K562 (cell line): ENCODE results near the gene SCYGR5. TPM values are rescaled to one million over a fixed set of nuclear protein-coding genes. Genes with fewer than 3 reads are reported as not detected.

Experiments
- ATAC-seq: fragments of 200-7000 bp; cut with Tn5 transposase; 3 replicates; pipeline ENCODE4 v1.9.1; 2020; ENCODE audit warnings: moderate library complexity
- BruUV-seq: library from RNA; stranded (reverse); fragments of 400-500 nt; replicated peaks from 2 replicates; lab custom pipeline; 2021; lab: Mats Ljungman, UMichigan
- CTCF ChIA-PET: fragments of 300-600 bp; formaldehyde crosslinking; extraction: SDS; loops from one replicate; lab custom pipeline; 2021; ENCODE audit warnings: low intra/inter-chr PET ratio; lab: Yijun Ruan, JAX
- POLR2A ChIA-PET: fragments of 300-600, 350-650 bp; sonication (Branson Sonifier 250); formaldehyde crosslinking; extraction: SDS; loops from one replicate; lab custom pipeline; 2021; ENCODE audit warnings: antibody characterized with exemption, inconsistent platforms; lab: Yijun Ruan, JAX
- DNase-seq, 4 experiments: peaks; one replicate each; pipeline versions ENCODE4 v3.0.0 to v3.0.0-alpha.2; 2011 to 2018; ENCODE audit warnings: low spot score in 3 of 4, mixed read lengths in 3 of 4; ENCODE audit errors: extremely low read depth in 1 of 4
- FAIRE-seq: peaks from 2 replicates; lab custom pipeline; 2011; peaks lifted over from hg19 to GRCh38; lab: Jason Lieb, UNC
- H2AFZ ChIP-seq: 2 replicates; pipeline ENCODE4 v1.6.0; 2011; ENCODE audit warnings: low read depth, low read length, control low read depth, inconsistent platforms
- H3K27ac ChIP-seq: fragments of 200-600 bp; 3 replicates; pipeline ENCODE4 v1.8.0; 2011; ENCODE audit warnings: low read depth, mild to moderate bottlenecking, control low read depth, inconsistent platforms, low read length, moderate library complexity, mixed read lengths; ENCODE audit errors: extremely low read depth
- H3K27me3 ChIP-seq, 2 experiments: fragments of 300-600 bp in 1 of 2; 2 replicates in 1 of 2; 3 replicates in 1 of 2; pipeline versions ENCODE4 v1.6.0 to v1.8.0; 2011; ENCODE audit warnings: inconsistent platforms in 2 of 2, low read length in 2 of 2, mild to moderate bottlenecking in 1 of 2, mixed read lengths in 1 of 2, moderate library complexity in 1 of 2; ENCODE audit not compliant: control insufficient read depth in 2 of 2, insufficient read depth in 2 of 2
- H3K36me3 ChIP-seq: fragments of 300-600 bp; 3 replicates; pipeline ENCODE4 v1.8.0; 2011; ENCODE audit warnings: mild to moderate bottlenecking, low read length, inconsistent platforms; ENCODE audit not compliant: control insufficient read depth, insufficient read depth
- H3K4me1 ChIP-seq, 2 experiments: fragments of 200-600 bp in 1 of 2; replicated peaks in 1 of 2; 2 replicates in 1 of 2; 3 replicates in 1 of 2; pipeline versions ENCODE4 v1.5.1 to v1.8.0; 2011; ENCODE audit warnings: inconsistent platforms in 2 of 2, low read length in 2 of 2, mild to moderate bottlenecking in 1 of 2, mixed read lengths in 1 of 2, moderate library complexity in 1 of 2; ENCODE audit not compliant: control insufficient read depth in 2 of 2, insufficient read depth in 2 of 2
- H3K4me2 ChIP-seq: 2 replicates; pipeline ENCODE4 v1.6.1; 2011; ENCODE audit warnings: low read length, control low read depth, inconsistent platforms, mixed read lengths; ENCODE audit not compliant: insufficient read depth
- H3K4me3 ChIP-seq: fragments of 200-600 bp; sonication (generic), shearing (Covaris generic); 2 replicates; pipeline ENCODE4 v1.5.1; 2016; ENCODE audit warnings: control low read depth, inconsistent platforms
- H3K79me2 ChIP-seq: fragments of 200-600 bp; 3 replicates; pipeline ENCODE4 v1.8.0; 2011; ENCODE audit warnings: low read length, inconsistent platforms; ENCODE audit not compliant: control insufficient read depth, insufficient read depth
- H3K9ac ChIP-seq, 2 experiments: 2 replicates each; pipeline versions ENCODE4 v1.6.0 to v1.6.1; 2011; ENCODE audit warnings: low read depth in 2 of 2, low read length in 2 of 2, control low read depth in 1 of 2, inconsistent platforms in 1 of 2, mild to moderate bottlenecking in 1 of 2, mixed read lengths in 1 of 2; ENCODE audit not compliant: insufficient read depth in 1 of 2
- H3K9me1 ChIP-seq: one replicate; pipeline ENCODE4 v1.6.0; 2011; ENCODE audit warnings: inconsistent platforms, mild to moderate bottlenecking, low read length, moderate library complexity; ENCODE audit not compliant: control insufficient read depth, insufficient read depth
- H3K9me3 ChIP-seq: replicated peaks from 2 replicates; pipeline ENCODE4 v1.5.1; 2011; ENCODE audit warnings: low read depth, low read length, inconsistent platforms; ENCODE audit not compliant: control insufficient read depth, insufficient read depth
- H4K20me1 ChIP-seq: replicated peaks from 2 replicates; pipeline ENCODE4 v1.6.1; 2011; ENCODE audit warnings: low read length, inconsistent platforms, mixed read lengths; ENCODE audit not compliant: control insufficient read depth, insufficient read depth
- CBX2 ChIP-seq: fragments of 200-600 bp; sonication (generic); IDR thresholded peaks from one replicate; pipeline ENCODE4 v1.6.1; 2012; ENCODE audit warnings: mild to moderate bottlenecking, low read length, inconsistent platforms; ENCODE audit not compliant: insufficient read depth, poor library complexity, severe bottlenecking
- CHCHD3 ChIP-seq: fragments of 250-450 bp; sonication (Bioruptor Pico); IDR thresholded peaks from 2 replicates; pipeline ENCODE4 v2.1.2; 2022; ENCODE audit warnings: mild to moderate bottlenecking
- HMGN3 ChIP-seq: IDR thresholded peaks from 2 replicates; pipeline ENCODE4 v1.6.1; 2011; ENCODE audit warnings: borderline replicate concordance, low read depth, mild to moderate bottlenecking, mixed read lengths, low read length; ENCODE audit not compliant: insufficient read length; ENCODE audit errors: extremely low read depth
- JUND ChIP-seq, 2 experiments: IDR thresholded peaks; 2 replicates in 1 of 2; 3 replicates in 1 of 2; pipeline ENCODE4 v1.6.1; 2011; ENCODE audit warnings: borderline replicate concordance in 2 of 2, low read depth in 2 of 2, low read length in 2 of 2, improper control_type of control experiment in 1 of 2, missing biosample characterization in 1 of 2, missing genetic modification characterization in 1 of 2, missing genetic modification reagents in 1 of 2
- KAT7 ChIP-seq: sonication (generic); formaldehyde crosslinking; IDR thresholded peaks from 2 replicates; pipeline ENCODE4 v1.8.0; 2022; ENCODE audit warnings: missing genetic modification reagents, mild to moderate bottlenecking, borderline replicate concordance
- PTRF ChIP-seq: fragments of 450-650 bp; IDR thresholded peaks from 2 replicates; pipeline ENCODE4 v1.6.1; 2016; ENCODE audit warnings: mild to moderate bottlenecking, missing genetic modification characterization, missing compliant biosample characterization
- SLC30A9 ChIP-seq: fragments of 250-450 bp; sonication (Bioruptor Pico); IDR thresholded peaks from 2 replicates; pipeline ENCODE4 v1.8.0; 2022; ENCODE audit warnings: mild to moderate bottlenecking, moderate library complexity
- ZKSCAN3 ChIP-seq: fragments of 250-450 bp; sonication (Bioruptor Pico); IDR thresholded peaks from 2 replicates; pipeline ENCODE4 v1.4.0; 2020
- ZNF133 ChIP-seq: fragments of 250-450 bp; sonication (Bioruptor Pico); IDR thresholded peaks from 2 replicates; pipeline ENCODE4 v1.4.0; 2020; ENCODE audit warnings: mild to moderate bottlenecking
- ZNF224 ChIP-seq: sonication (generic); formaldehyde crosslinking; IDR thresholded peaks from 2 replicates; pipeline ENCODE4 v1.8.0; 2022; ENCODE audit warnings: mild to moderate bottlenecking, missing genetic modification reagents
- ZNF239 ChIP-seq: fragments of 250-450 bp; sonication (Bioruptor Pico); IDR thresholded peaks from 2 replicates; pipeline ENCODE4 v1.4.0; 2020; ENCODE audit warnings: mild to moderate bottlenecking
- ZNF3 ChIP-seq: fragments of 250-450 bp; sonication (Bioruptor Pico); IDR thresholded peaks from 2 replicates; pipeline ENCODE4 v1.5.0; 2021; ENCODE audit warnings: mild to moderate bottlenecking, moderate library complexity
- ZNF431 ChIP-seq: sonication (generic); formaldehyde crosslinking; IDR thresholded peaks from 2 replicates; pipeline ENCODE4 v1.8.0; 2022; ENCODE audit warnings: mild to moderate bottlenecking, missing genetic modification reagents
- WGBS: fragments of 100-300 bp; shearing (Covaris generic); methylation state at CpG from one replicate; pipeline ENCODE4 v1.1.6; 2016; ENCODE audit warnings: low coverage, mixed read lengths; ENCODE audit not compliant: insufficient coverage; ENCODE audit errors: missing lambda C conversion rate; 5-methylcytosine and 5-hydroxymethylcytosine counted together
- in situ Hi-C: fragments of 300-500 bp; cut with MboI; formaldehyde crosslinking; loops from 4 replicates; pipeline ENCODE4 v1.15.0; 2018; ENCODE audit warnings: inconsistent platforms, mixed read lengths
- intact Hi-C: fragments of 100-400 bp; cut with micrococcal nuclease; formaldehyde crosslinking; loops from 2 replicates; pipeline ENCODE4 v1.14.2; 2022
- polyA plus RNA-seq, 8 experiments: library from polyadenylated mRNA; depleted of rRNA in 4 of 8; stranded (reverse) in 5 of 8; unstranded in 3 of 8; fragments of >200 nt; fragmentation: Nextera tagmentation in 2 of 8; fragmentation: Illumina TruSeq in 1 of 8; extraction: Ambion mirVana in 2 of 8; extraction: Trizol in 1 of 8; gene quantifications; 2 replicates each; pipeline versions ENCODE4 v1.2.1 to v1.2.3, GENCODE V29; 2011 to 2014; ENCODE audit warnings: inconsistent platforms in 1 of 8, missing spikeins in 1 of 8
- total RNA-seq, 7 experiments: library from RNA; depleted of rRNA in 6 of 7; stranded (reverse); fragments of >200 nt in 6 of 7; fragmentation: Illumina TruSeq in 2 of 7; extraction: Trizol in 2 of 7; gene quantifications; 2 replicates each; pipeline versions ENCODE4 v1.2.1 to v1.2.3, GENCODE V29; 2011 to 2021; ENCODE audit warnings: low replicate concordance in 1 of 7
- TF ChIP-seq, protein P1 (sequence below): fragments of 250-450 bp; sonication (Bioruptor Pico); IDR thresholded peaks from 2 replicates; pipeline ENCODE4 v1.4.0; 2020

SCYGR5 gene
- total and polyA plus RNA-seq, 9 of the 15 experiments (the other 6 are each of a cell fraction or from before 2014, with no cell fraction given): not detected

DNA sequence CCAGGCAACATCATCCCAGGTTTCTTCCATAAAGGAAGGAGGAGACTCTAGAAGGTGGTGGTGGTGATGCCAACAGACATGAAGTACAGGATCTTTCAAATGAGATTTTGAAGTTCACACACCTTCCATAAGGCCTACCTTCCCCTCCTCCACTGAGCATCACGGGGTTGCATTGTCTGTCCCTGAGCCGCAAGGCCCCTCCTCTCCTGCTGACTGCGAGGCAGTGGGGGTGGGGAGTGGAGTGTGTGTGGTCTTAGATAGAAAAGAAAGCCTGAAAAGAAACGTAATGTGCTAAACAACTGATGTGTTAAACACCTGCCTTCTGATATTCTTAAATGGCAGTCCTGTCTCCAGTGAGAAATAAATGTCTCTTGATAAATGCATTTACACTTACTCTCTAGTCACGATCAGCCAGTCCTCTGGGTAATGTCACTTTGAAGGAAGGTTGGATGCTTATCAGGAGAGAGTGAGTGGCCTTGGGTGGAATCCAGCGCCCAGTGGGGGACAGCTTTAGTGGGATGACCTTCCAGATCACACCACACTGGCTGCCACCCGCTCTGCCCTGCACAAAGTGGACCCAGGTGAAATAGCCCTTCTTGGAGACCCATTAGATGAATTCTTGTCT lies 5.5 kb upstream of the SCYGR5 start:
- TF ChIP-seq ZKSCAN3 (CRISPR knock-in tag) (no peak), ZNF239 (CRISPR knock-in tag) (no peak), ZNF431 (CRISPR knock-in tag) (no peak), JUND (IDR thresholded peaks at IDR 0.05; ENCODE audit: borderline replicate concordance, low read depth, low read length) (no peak), JUND (tag; IDR thresholded peaks at IDR 0.05; ENCODE audit: borderline replicate concordance, low read depth, low read length) (no peak), ZNF3 (CRISPR knock-in tag) (no peak), PTRF (tag) (no peak), ZNF224 (CRISPR knock-in tag) (no peak), CHCHD3 (CRISPR knock-in tag) (no peak), ZNF133 (CRISPR knock-in tag) (no peak), HMGN3 (no peak), KAT7 (CRISPR knock-in tag) (no peak), SLC30A9 (CRISPR knock-in tag) (no peak), CBX2 (no peak)
- TF ChIP-seq, protein P1, sequence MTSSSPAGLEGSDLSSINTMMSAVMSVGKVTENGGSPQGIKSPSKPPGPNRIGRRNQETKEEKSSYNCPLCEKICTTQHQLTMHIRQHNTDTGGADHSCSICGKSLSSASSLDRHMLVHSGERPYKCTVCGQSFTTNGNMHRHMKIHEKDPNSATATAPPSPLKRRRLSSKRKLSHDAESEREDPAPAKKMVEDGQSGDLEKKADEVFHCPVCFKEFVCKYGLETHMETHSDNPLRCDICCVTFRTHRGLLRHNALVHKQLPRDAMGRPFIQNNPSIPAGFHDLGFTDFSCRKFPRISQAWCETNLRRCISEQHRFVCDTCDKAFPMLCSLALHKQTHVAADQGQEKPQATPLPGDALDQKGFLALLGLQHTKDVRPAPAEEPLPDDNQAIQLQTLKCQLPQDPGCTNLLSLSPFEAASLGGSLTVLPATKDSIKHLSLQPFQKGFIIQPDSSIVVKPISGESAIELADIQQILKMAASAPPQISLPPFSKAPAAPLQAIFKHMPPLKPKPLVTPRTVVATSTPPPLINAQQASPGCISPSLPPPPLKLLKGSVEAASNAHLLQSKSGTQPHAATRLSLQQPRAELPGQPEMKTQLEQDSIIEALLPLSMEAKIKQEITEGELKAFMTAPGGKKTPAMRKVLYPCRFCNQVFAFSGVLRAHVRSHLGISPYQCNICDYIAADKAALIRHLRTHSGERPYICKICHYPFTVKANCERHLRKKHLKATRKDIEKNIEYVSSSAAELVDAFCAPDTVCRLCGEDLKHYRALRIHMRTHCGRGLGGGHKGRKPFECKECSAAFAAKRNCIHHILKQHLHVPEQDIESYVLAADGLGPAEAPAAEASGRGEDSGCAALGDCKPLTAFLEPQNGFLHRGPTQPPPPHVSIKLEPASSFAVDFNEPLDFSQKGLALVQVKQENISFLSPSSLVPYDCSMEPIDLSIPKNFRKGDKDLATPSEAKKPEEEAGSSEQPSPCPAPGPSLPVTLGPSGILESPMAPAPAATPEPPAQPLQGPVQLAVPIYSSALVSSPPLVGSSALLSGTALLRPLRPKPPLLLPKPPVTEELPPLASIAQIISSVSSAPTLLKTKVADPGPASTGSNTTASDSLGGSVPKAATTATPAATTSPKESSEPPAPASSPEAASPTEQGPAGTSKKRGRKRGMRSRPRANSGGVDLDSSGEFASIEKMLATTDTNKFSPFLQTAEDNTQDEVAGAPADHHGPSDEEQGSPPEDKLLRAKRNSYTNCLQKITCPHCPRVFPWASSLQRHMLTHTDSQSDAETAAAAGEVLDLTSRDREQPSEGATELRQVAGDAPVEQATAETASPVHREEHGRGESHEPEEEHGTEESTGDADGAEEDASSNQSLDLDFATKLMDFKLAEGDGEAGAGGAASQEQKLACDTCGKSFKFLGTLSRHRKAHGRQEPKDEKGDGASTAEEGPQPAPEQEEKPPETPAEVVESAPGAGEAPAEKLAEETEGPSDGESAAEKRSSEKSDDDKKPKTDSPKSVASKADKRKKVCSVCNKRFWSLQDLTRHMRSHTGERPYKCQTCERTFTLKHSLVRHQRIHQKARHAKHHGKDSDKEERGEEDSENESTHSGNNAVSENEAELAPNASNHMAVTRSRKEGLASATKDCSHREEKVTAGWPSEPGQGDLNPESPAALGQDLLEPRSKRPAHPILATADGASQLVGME (CRISPR knock-in tag): no peak
- DNase-seq: no peak
- Histone ChIP-seq H4K20me1 (no peaks in the 10 kb centered on the region), H3K4me2 (no peak overlapping the region), H3K9me3 (no peaks in the 10 kb centered on the region), H3K4me1 (no peaks in the 10 kb centered on the region), H3K36me3 (no peaks in the 10 kb centered on the region), H3K4me3 (no peak overlapping the region), H3K79me2 (no peaks in the 10 kb centered on the region), H3K27me3 (no peaks in the 10 kb centered on the region), H3K9me1 (no peaks in the 10 kb centered on the region), H2AFZ (no peak overlapping the region), H3K27ac (no peak overlapping the region), H3K9ac (no peak overlapping the region)
- ChIA-PET CTCF (no interaction called here), POLR2A (no interaction called here)
- BruUV-seq: no TSS peak
- in situ Hi-C loops (no loop called here), intact Hi-C loops (no loop called here)
- 3% methylated on average over 5 of the region's 7 CpGs for WGBS
- no peak for FAIRE-seq
- ATAC-seq: no peak
